Lung microvascular endothelial cell (primary cell): ENCODE measurements around the gene ADRA2A. TPM values are rescaled to one million over a fixed set of nuclear protein-coding genes. Genes with fewer than 3 reads are reported as not detected.

Experiments used
- DNase-seq, 2 donors: peaks; one replicate each; pipeline versions ENCODE4 v3.0.0 to v3.0.0-alpha.2; 2010; ENCODE audit warnings: low read depth in 2 of 2
- total RNA-seq: library from RNA; depleted of rRNA; stranded (reverse); fragments of >200 nt; gene quantifications from 2 replicates; pipeline ENCODE4 v1.2.1, GENCODE V29; 2014

Gene ADRA2A
- total RNA-seq, 1 donor from 2014 or later = under 0.01 TPM

DNA sequence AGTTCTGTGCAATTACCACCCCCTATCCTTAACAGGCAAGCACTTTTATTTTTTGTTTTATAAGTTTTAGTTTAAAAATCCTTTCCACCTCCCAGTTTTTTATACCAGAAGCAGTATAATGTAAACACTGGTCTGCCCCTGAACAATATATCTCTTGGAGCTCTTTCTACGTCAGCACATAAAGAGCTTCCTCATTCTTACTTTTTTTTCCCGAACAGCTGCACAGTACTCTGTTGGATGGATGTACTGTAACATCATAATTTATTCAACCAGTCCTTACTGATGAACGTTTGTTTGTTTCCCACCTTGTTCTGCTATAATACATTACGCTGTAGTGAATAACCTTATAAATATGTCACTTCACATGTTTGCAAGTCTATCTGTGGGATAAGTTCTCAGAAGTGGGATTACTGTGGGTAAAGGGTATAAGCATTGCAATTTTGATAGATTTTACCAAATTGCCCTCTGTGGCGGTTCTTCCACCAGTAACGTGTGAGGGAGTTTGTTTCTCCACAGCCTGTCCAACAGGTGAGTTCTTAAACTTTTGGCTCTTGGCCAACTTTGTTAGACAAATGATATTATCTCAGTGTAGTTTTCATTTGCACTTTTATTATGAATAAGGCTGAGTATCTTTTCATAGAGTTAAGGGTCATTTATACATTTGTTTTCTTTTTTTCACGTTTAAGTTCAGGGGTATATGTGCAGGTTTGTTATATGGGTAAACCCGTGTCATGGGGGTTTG lies 32.8 kb downstream of the ADRA2A start:
- DNase-seq = no peak

- no peak for DNase-seq
These were observed 33.9 kb downstream of the ADRA2A start for GRCh38 chr10:111110771-111111170.

DNA sequence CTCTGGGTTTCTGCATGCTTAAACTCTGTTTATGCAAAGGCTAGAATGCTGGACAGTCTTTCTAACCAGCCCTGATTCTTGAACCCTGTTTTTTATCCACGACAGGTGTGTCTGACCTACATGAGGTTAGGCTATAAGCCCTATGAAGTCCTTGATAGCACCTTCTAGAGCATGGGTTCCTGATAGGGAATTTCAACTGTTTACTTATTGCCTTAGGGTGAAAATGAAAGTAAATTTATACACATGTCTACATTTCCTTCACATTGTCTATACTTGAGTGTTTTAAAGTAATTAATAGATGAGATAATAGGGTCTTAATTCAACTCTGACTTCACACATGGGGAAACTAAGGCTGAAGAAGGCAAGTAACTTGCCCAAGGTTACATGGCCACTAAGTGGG lies 35.5 kb downstream of the ADRA2A start:
- no peak for DNase-seq

DNA sequence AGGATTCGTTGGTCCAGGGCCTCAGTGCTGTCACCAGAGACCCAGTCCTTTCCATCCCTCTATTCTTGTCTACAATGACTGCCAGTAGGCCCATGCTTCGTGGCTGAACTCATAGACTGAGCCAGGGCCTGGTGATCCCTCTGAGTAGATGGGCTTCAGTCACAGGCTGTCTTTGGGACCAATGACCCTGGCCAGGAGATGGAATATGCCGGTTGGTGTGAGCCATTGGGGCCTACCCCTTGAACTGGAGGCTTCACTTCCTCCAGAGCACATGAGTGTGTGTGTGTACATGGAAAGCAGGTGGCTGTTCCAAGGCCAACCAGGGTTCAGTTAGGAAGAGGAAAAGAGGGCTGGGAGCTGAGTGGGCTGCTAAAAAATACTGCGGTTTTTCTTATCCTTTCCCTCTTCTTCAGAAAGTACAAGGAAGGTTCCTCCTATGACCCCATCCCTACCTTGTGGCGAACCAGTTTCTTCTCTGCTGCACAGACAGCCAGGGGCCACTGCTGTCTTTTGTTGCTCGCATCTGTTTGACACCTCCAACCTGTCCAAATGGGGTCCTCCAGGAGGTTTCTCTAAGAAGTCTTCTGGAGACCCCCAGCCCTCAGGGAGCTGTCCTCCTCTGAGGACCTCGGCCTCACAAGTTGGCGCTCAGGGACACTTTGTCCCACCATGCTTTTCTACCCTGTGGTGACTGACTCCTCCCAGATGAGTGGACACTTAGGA lies 36.6 kb downstream of the ADRA2A start:
- no peak for DNase-seq

- DNase-seq = peak in 1 of 2 donors; percentile 4
These were observed 37.3 kb downstream of the ADRA2A start for GRCh38 chr10:111113961-111114757.

GRCh38 chr10:111114758-111115500 lies 38.1 kb downstream of the ADRA2A start:
- no peak for DNase-seq

GRCh38 chr10:111116211-111116610 lies 39.4 kb downstream of the ADRA2A start:
- DNase-seq = no peak

GRCh38 chr10:111116762-111117445 lies 40.1 kb downstream of the ADRA2A start:
- DNase-seq = no peak

GRCh38 chr10:111117528-111118277 lies 40.9 kb downstream of the ADRA2A start:
- no peak for DNase-seq

- no peak for DNase-seq
These were observed 41.9 kb downstream of the ADRA2A start for GRCh38 chr10:111118758-111119157.

DNA sequence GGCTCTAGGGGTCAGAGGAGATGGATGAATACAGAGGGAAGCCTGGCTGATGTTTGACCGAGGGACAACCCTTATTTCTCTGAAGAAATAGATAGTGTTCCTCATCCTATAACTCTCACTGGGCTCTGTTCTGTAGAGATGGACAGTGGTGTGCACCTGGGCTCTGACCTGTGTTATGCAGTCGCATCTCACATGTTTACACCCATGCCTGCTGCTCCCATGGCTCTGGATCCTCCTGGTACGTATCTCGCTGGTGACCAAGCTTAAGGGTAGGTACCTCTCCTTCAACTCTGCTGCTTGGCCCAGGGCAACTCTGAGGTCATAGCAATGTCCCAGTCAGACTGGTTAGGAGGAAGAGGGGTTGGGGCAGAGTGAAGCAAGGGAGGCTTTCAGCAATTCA lies 42.8 kb downstream of the ADRA2A start:
- no peak for DNase-seq

- no peak for DNase-seq
These were observed 45.3 kb downstream of the ADRA2A start for GRCh38 chr10:111122127-111122526.

- DNase-seq = no peak
These were observed 47.1 kb downstream of the ADRA2A start for GRCh38 chr10:111123883-111124282.

DNA sequence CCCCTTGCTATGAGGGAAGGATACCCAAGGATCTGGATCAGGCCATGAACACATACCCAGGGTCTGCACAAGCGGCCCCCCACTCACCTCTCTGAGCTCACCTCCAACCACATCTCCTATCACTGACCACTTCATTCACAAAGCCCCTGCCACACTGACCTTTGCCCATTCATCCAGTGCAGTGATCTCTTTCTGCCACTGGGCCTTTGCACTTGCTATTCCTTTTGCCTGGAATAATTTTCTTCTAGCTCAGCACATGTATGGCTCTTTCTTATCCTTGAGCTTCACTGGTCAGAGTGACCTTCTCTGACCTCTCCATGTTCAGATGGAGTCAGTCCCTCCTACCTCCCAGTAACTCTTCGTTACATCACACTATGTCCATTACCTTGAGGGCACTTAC lies 48.3 kb downstream of the ADRA2A start:
- DNase-seq = no peak

DNA sequence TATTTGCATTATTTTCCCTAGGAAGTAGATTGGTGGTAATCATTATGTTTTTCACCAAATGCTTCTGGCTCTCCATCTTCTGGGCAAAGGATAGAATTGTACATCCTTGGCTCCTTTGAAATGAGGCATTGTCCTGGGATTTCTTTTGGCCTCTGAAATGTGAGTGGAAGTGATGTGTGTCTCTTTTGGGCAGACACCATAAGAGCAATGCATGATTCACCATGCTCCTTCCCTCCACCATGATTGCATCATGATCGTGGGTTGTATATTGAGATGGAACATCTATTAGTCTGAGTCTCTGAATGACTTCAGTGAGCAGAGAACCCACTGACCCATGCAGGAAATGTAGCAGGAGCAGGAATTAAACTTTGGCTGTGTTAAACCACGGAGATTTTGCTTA lies 49.2 kb downstream of the ADRA2A start:
- no peak for DNase-seq

DNA sequence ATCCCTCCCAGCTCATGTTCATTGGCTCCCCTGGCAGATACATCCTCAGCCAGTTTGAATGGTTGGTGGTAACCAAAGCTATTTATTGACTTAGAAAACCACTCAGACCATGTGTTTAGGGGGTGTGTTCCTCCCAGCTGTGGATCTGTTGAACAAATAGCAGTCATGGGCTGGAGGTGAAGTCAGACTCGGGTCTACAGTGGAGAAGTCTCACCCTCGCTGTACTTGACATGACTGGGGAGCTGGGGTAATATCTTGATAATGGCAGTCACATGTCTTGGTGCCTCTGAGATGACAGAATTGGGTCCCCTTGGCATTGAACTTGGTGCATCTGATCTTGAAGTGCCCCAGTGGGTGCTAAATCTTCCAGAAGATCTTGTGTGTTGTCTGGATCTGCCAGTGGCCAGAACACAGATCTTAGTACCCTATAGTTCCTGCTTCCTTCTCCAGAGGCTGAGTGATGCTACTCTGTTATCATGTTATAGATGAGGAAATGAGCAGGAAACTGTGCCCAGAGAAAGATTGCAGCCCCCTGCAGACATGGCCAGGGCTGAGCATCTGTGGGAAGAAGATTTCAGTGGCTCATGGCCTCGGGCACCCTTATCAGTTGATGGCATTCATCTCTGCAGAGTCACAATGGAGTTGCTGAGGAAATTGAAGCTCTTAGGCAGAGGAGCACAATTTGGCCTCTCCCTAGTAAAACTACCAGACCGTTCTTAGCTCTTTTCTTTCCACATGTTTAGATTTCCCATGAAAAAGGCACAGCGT lies 50.4 kb downstream of the ADRA2A start:
- DNase-seq = no peak

GRCh38 chr10:111128331-111129180 lies 51.7 kb downstream of the ADRA2A start:
- peak in 1 of 2 donors; percentile 61 for DNase-seq

DNA sequence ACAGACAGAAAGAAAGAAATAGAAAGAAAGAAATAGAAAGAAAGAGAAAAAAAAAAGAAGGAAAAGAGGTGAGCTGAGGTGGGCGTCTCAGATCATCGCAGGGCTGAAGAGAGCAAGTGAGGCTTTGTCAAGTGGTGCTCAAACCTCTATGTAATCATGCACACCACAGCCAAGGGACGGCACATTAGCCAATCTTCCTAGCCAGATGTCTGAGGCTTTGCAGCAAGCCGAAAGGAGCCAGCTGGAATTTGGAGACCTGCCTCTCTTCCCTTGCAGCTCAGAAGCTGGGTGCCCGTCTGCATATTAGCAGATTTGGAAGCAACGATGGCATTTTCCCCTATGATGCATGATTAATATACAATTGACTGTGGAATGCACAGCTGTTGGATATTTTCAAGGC lies 52.5 kb downstream of the ADRA2A start:
- DNase-seq = no peak

GRCh38 chr10:111130471-111130870 lies 53.6 kb downstream of the ADRA2A start:
- no peak for DNase-seq
